ENCODE data around the gene RENBP. TPM values are rescaled to one million over a fixed set of nuclear protein-coding genes. Genes with fewer than 3 reads are reported as not detected.

Gene RENBP
- 1.1 and 1.2 TPM in 2 replicates for total RNA-seq

DNA sequence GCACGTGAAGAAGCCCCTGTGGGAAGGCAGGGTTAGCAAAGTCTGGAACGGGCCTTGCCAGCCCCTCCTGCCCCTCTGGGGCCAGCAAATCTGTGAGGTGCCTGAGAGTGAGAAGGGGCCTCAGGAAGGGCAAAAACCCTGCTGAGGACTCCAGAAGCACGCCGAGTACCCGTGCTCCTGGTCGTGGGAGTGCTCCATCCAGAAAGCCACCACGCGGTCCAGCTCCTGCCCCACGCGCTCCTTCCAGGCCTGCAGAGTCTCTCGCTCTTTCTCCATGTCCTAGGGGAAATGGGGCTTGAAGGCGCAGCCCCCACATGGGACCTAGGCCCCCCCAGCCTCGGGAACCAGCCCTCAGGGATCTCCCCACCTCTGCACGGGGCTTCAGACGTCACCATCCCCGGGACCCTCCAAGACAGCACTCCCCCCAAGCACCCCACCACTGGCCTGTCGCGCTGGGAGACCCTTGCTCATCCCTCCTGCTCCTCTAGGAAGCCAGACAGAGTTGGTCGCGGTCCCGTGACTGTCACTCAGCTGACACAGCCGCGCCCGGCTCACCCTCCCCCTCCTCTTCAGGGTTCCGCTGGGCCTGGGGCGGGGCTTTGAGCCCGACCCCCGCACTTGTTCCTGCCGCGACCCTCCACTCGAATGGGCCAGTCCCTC, at the start of gene RENBP:
Gene RENBP, minus strand, starts transcription at position 504 of the 660 bp plus-strand sequence. Its CDS starts 33 bp downstream, at position 471.

DNA sequence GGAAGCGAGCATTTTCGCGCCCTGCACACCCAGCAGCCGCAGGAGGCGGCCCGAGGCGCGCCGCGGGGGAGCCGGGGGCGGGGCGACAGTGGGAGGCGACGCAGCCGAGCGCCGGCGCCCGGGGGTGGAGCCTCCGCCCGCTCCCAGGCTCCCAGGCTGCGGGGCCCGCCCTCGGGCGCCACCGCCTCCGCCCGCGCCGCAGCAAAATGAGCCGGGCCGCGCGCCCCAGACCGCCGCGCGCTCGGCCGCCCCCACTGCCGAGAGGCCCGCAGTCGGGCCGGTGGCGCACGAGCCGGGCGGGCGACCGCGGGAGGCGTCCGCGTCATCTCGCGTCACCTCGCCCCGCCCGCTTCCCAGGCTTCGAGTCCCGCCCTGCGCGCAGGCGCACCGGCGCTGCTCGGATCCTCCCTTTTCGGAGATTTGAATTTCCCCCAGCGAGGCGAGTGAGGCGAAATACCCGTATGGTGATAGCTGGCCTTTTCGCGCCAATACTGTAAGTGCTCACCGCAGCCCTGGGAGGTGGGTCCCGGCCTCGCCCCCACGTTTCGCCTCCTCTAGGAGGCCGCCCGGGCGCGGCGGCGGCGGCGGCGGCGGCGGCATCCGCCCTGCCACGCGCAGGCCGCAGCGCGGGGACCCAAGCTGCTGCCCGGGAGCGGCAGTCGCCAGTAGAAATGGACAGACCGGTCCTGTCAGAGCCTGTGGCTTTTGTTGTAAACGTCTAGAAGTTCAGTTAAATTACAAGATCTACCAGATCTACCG, 28.1 kb upstream of the RENBP start, which contains the start of gene TMEM187:
Gene TMEM187, plus strand, starts transcription at position 387 of the 759 bp plus-strand sequence. CDS start 9,309 bp downstream, outside the sequence.

DNA sequence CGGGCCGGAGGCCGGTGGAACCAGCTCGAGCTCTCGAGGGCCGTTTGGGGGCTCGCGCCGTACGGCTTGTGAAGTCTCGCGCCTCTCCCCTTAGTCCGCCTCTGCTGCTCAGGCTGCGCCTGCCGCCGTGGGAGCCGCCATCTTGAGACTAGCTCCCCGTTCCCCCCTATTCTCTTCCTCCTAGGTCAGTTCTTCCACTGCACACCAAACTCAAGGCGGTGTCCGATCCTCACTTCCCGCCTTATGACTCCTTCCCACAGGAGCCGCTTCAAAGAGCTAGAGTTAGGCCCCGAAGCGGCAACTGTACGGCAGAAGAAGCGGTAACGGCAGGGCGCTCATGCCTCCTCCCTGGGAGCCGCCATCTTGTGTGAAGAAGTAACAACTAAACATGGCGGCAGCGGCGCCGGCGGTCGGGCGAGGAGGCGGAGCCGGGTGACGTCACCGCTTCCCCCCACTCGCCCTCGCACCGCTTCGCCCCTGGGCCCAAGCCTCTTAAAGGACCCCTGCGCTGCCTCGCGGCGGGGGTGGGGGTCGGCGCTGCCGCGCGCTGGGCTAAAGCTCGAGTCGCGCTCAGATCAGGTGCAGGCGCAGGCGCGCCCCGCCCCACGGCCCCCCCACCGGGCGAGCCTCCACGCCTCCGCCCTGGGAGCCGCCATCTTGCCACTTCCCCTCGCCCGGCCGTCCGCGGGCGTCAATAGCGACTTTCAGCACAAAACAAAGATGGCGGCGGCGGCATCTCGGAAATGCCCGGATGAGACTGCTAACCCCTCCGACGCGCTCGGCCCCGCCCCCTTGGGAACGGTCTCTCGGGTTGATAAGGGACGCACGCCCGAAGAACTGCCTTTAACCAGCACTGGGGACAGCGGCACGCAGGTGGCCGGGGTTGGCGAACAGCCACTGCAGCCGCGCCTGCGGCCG, 27.3 kb upstream of the RENBP start, which contains the start of gene HCFC1:
Gene HCFC1, minus strand, starts transcription at position 369 of the 918 bp plus-strand sequence. CDS start 978 bp downstream, outside the sequence.

DNA sequence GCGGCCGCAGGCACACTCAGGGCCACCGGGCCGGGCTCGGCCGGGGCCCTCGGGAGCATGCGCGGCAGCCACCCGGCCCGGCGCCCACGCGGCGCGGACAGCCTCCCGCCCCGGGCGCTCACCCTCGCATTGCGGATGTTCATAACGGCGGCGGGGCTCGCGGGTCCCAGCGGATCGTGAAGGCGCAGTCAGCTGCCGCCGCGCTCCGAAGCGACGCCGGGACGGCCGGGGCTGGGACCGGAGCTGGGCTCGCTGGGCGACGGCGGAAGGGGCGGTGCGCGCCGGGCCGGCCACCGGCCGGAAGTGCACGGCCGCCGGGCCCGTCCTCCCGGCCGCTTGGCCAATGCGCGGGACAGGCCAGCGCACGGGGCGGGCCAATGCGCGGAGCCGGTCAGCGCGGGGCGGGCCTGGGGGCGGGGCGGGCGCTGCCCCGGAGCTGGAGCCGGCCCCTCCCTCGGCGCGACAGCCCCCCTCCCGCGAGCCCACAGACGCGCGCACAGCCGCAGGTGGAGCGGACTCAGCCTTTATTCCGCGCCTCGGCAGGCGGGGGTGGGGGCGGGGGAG, 9.6 kb downstream of the RENBP start, which contains the start of gene NAA10:
Gene NAA10, minus strand, starts transcription at position 276 of the 564 bp plus-strand sequence. Its CDS starts 133 bp downstream, at position 143.

DNA sequence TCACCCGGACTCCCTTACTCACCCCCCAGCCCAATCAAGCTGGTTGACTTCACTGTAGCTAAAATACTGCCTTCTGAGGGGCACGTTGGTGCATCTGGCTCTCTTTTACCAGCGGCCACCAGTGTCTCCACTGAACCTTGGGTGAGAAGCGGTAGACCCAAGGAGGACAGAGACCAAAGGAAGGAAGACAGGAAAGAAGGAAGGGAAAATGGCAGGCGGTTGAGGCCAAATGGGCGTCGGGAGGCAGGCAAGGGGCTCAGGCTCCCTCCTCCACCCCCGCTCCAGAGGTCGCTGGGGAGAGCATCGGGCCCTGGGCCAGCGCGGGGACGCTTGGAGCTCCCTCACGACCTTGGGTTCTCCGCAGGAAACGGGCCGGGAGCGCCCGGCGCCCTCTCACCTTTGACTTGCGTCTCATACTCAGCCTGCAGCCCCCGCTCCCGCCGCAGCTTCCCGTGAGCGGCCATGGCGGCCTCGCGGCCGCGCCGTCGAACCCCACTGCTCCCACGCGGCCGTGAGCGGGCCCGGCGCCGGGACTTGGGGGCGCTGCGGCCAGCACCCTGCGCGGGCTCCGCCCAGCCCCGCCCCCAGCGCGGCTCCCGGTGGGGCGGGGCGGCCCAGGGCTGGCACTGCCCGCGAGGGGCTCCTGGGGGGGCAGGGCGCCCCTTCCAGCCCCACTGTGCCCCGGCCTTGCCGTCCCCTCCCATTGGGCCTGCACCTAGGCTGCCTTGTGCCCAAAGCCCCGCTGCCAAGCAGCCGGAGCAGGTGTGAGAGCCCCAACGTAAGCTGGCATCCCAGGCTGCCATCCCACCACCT, 18.5 kb downstream of the RENBP start, which contains the start of gene ARHGAP4:
Gene ARHGAP4, minus strand, starts transcription at position 526 of the 813 bp plus-strand sequence. Its CDS starts 62 bp downstream, at position 464.

DNA sequence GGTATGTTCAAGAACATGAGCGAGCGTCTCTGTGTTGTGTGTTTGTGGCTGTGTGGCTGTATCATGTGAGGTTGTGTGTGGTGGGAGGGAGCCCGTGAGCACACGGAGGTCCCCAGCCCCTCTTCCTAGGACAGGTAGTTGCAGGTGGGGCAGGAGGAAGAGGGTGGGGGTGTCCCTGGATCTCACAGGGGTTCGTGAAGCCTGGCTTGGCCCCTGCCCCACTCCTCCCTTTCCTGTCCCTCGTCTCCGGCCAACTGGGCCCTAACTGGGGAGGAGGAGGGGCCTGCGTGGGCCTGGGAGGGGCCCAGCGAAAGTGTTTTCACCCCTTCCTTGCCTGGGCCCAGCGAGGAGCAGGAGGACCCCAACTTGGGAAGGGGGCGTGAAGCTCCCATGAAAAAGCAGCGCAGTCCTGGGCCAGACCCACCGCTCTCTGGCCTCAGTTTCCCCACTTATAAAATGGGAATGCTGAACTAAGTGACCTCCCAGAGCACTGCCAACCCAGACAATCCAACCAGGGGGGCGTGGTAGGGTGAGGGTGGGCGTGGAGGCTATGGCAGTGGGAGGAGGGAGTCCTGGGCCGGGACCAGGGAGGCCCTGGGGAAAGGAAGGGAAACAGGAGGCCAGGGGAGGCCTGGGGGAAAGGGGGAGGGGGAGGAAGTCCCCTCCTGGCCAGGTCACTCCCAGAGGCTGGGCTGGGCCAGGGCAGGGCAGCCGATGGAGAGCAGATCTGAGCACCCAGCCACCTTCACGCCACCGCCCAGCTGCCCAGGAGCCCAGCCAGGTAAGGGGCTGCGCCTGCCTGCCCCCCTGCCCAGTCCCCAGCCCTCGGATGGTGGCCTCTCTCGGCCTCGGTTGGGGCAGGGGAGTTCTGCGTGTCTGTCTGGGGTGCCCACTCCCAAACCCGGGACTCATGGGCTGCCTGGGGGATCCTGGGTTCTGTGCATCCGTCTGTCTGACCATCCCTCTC, 40.2 kb downstream of the RENBP start, which contains the start of gene AVPR2:
Gene AVPR2, plus strand, starts transcription at position 683 of the 967 bp plus-strand sequence. CDS start 473 bp downstream, outside the sequence.

DNA sequence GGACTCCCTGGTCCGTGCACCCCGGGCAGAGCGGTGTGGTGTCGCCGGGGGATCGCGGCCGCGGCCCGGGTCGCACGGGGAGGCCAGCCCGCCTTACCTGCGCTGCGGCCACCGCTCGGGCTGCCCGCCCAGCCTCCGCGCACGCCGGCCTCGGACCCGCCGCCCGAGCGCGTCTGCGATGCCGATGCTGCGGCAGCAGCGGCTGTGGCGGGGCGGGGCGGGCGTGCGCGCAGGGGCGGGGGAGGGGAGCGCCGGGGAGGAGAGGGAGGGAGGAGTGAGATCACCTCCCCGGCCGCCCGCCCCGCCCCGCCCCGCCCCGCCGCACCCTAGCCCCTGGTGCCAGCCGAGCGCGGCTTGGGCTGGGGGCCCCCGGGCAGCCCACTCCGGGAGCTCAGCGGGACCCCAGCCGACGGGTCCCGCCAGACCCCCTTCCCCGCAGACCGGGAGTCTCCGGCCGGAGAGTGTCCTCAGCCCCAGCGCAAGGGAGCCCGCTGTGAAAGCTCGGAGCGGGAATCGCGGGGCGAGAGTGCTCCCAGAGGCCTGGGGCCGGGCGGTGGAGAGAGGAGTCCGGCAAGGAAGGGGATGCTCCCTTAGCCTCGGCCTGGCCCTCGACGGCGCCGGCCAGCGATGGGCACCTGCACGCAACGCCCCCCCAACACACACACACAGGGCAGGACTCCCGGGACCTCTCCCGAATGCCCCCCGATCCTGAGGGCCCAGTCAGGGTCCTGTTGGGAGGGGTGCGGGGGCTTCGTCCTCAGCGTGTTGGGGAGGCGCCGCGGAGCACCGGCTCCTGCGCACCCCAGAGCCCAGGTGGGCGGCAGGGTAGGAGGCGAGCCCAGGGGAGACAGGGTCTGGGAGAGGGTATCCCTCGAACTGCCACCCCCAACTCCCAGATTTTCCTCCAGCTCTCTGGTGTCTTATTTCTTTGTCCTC, 58.2 kb downstream of the RENBP start, which contains the start of gene L1CAM:
Gene L1CAM, minus strand, starts transcription at position 206 of the 936 bp plus-strand sequence. CDS start 10,337 bp downstream, outside the sequence.

Other genes with a start within 250 kb of the RENBP start
- 116 and 122 TPM in 2 replicates for gene BCAP31, start 220.3 kb downstream of the RENBP start, total RNA-seq
- gene ABCD1, start 219.8 kb downstream of the RENBP start, total RNA-seq: 11.7 and 11.8 TPM in 2 replicates
- 0.94 and 2.4 TPM in 2 replicates for gene PLXNB3, start 180.4 kb downstream of the RENBP start, total RNA-seq
- 0.12 TPM in 1 of 2 replicates, not detected in the other for gene SRPK3, start 163.6 kb downstream of the RENBP start, total RNA-seq
- gene IDH3G, start 150.3 kb downstream of the RENBP start, total RNA-seq: 82.2 and 117 TPM in 2 replicates
- 281 and 408 TPM in 2 replicates for gene SSR4, start 150.0 kb downstream of the RENBP start, total RNA-seq
- 0.69 and 1.3 TPM in 2 replicates for gene PDZD4, start 114.1 kb downstream of the RENBP start, total RNA-seq
- gene L1CAM, start 58.5 kb downstream of the RENBP start, total RNA-seq: 0.05 TPM in 1 of 2 replicates, not detected in the other
- not detected in 2 replicates for gene AVPR2, start 40.0 kb downstream of the RENBP start, total RNA-seq
- 0.31 and 3.9 TPM in 2 replicates for gene ARHGAP4, start 18.4 kb downstream of the RENBP start, total RNA-seq
- 46.2 and 49.9 TPM in 2 replicates for gene NAA10, start 9.6 kb downstream of the RENBP start, total RNA-seq
- gene HCFC1, start 27.2 kb upstream of the RENBP start, total RNA-seq: 34.6 and 36.1 TPM in 2 replicates
- 11.1 and 12.6 TPM in 2 replicates for gene TMEM187, start 28.1 kb upstream of the RENBP start, total RNA-seq
- gene IRAK1, start 75.3 kb upstream of the RENBP start, total RNA-seq: 48.9 and 56.3 TPM in 2 replicates
- gene MECP2, start 153.1 kb upstream of the RENBP start, total RNA-seq: 31.1 and 33.2 TPM in 2 replicates
- not detected in 2 replicates for gene OPN1LW, start 199.6 kb upstream of the RENBP start, total RNA-seq
- not detected in 2 replicates for gene OPN1MW, start 238.0 kb upstream of the RENBP start, total RNA-seq

Data from cardiac ventricle fibroblast (primary cell).